Measurements from ENCODE around the gene VWC2.

Gene VWC2

GRCh38 chr7:49788455-49789059, 15.1 kb downstream of the VWC2 start:
- H3K18ac ChIP-seq (ENCODE audit: low read length), result no peak overlapping the region
- H3K9ac ChIP-seq (ENCODE audit: low read length), result no peak overlapping the region
- no peak overlapping the region for H4K8ac ChIP-seq (ENCODE audit: low read depth, low read length)
- H3K79me2 ChIP-seq (ENCODE audit: control insufficient read depth, insufficient read depth, low read length), result no peaks in the 10 kb centered on the region
- no peaks in the 10 kb centered on the region for H3K4me1 ChIP-seq (ENCODE audit: control insufficient read depth, low read depth, low read length)
- H3K56ac ChIP-seq (ENCODE audit: low read length), result no peak overlapping the region
- H3K23ac ChIP-seq (ENCODE audit: low read length), result no peak overlapping the region
- no peak overlapping the region for H2BK15ac ChIP-seq (replicated peaks; ENCODE audit: low read depth)
- no peak overlapping the region for H3K4me3 ChIP-seq (ENCODE audit: low read length)
- no peaks in the 10 kb centered on the region for H3K79me1 ChIP-seq (ENCODE audit: low read length)
- H3K27me3 ChIP-seq (ENCODE audit: insufficient read depth, low read length, poor library complexity), result no peaks in the 10 kb centered on the region
- H3K4me2 ChIP-seq (ENCODE audit: low read length), result no peak overlapping the region
- H3K27ac ChIP-seq (ENCODE audit: low read depth, low read length), result no peak overlapping the region
- H2AK5ac ChIP-seq (ENCODE audit: low read length), result peak overlapping the region; percentile 41
- H3K36me3 ChIP-seq (ENCODE audit: control insufficient read depth, insufficient read depth, low read length), result no peaks in the 10 kb centered on the region
- 100% methylated on average over 3 of the region's 4 CpGs for WGBS (ENCODE audit: extremely low coverage, insufficient coverage, low lambda C conversion rate)
- no peak for DNase-seq
- no peak overlapping the region for H3K4ac ChIP-seq (ENCODE audit: low read depth, low read length)
- no peak overlapping the region for H2BK5ac ChIP-seq (ENCODE audit: low read length)
- no peak overlapping the region for H2BK120ac ChIP-seq (ENCODE audit: low read depth, low read length)
- H4K5ac ChIP-seq (ENCODE audit: low read length), result no peak overlapping the region

GRCh38 chr7:49789736-49790135, 16.3 kb downstream of the VWC2 start:
- WGBS (ENCODE audit: extremely low coverage, insufficient coverage, low lambda C conversion rate), result no CpG with 5 or more reads among the region's 8 CpGs
- H4K8ac ChIP-seq (ENCODE audit: low read depth, low read length), result no peak overlapping the region
- no peak overlapping the region for H2BK5ac ChIP-seq (ENCODE audit: low read length)
- no peak overlapping the region for H3K4me2 ChIP-seq (ENCODE audit: low read length)
- no peak for DNase-seq
- H2BK120ac ChIP-seq (ENCODE audit: low read depth, low read length), result no peak overlapping the region
- no peak overlapping the region for H3K4me3 ChIP-seq (ENCODE audit: low read length)
- H3K56ac ChIP-seq (ENCODE audit: low read length), result no peak overlapping the region
- no peak overlapping the region for H4K5ac ChIP-seq (ENCODE audit: low read length)
- H3K79me2 ChIP-seq (ENCODE audit: control insufficient read depth, insufficient read depth, low read length), result no peaks in the 10 kb centered on the region
- no peak overlapping the region for H2AK5ac ChIP-seq (ENCODE audit: low read length)
- H3K27ac ChIP-seq (ENCODE audit: low read depth, low read length), result no peak overlapping the region
- no peaks in the 10 kb centered on the region for H3K36me3 ChIP-seq (ENCODE audit: control insufficient read depth, insufficient read depth, low read length)
- no peak overlapping the region for H2BK15ac ChIP-seq (replicated peaks; ENCODE audit: low read depth)
- no peaks in the 10 kb centered on the region for H3K4me1 ChIP-seq (ENCODE audit: control insufficient read depth, low read depth, low read length)
- no peak overlapping the region for H3K23ac ChIP-seq (ENCODE audit: low read length)
- H3K18ac ChIP-seq (ENCODE audit: low read length), result no peak overlapping the region
- H3K4ac ChIP-seq (ENCODE audit: low read depth, low read length), result no peak overlapping the region
- H3K9ac ChIP-seq (ENCODE audit: low read length), result no peak overlapping the region
- no peaks in the 10 kb centered on the region for H3K27me3 ChIP-seq (ENCODE audit: insufficient read depth, low read length, poor library complexity)
- no peaks in the 10 kb centered on the region for H3K79me1 ChIP-seq (ENCODE audit: low read length)

- Histone ChIP-seq H2BK5ac (ENCODE audit: low read length) (no peak overlapping the region), H3K9ac (ENCODE audit: low read length) (no peak overlapping the region), H3K4me3 (ENCODE audit: low read length) (no peak overlapping the region), H3K18ac (ENCODE audit: low read length) (no peak overlapping the region), H3K79me2 (ENCODE audit: control insufficient read depth, insufficient read depth, low read length) (no peaks in the 10 kb centered on the region), H2BK120ac (ENCODE audit: low read depth, low read length) (no peak overlapping the region), H4K5ac (ENCODE audit: low read length) (no peak overlapping the region), H3K23ac (ENCODE audit: low read length) (no peak overlapping the region), H3K36me3 (ENCODE audit: control insufficient read depth, insufficient read depth, low read length) (no peaks in the 10 kb centered on the region), H2AK5ac (ENCODE audit: low read length) (no peak overlapping the region), H4K8ac (ENCODE audit: low read depth, low read length) (no peak overlapping the region), H2BK15ac (replicated peaks; ENCODE audit: low read depth) (no peak overlapping the region), H3K4ac (ENCODE audit: low read depth, low read length) (no peak overlapping the region), H3K27me3 (ENCODE audit: insufficient read depth, low read length, poor library complexity) (no peaks in the 10 kb centered on the region), H3K4me1 (ENCODE audit: control insufficient read depth, low read depth, low read length) (no peaks in the 10 kb centered on the region), H3K4me2 (ENCODE audit: low read length) (no peak overlapping the region), H3K56ac (ENCODE audit: low read length) (no peak overlapping the region), H3K79me1 (ENCODE audit: low read length) (no peaks in the 10 kb centered on the region), H3K27ac (ENCODE audit: low read depth, low read length) (no peak overlapping the region)
- WGBS (ENCODE audit: extremely low coverage, insufficient coverage, low lambda C conversion rate), result no CpG with 5 or more reads among the region's 2 CpGs
- DNase-seq, result peak; percentile 40
Measured at GRCh38 chr7:49790209-49790608, 16.8 kb downstream of the VWC2 start.

- Histone ChIP-seq H3K4me1 (ENCODE audit: control insufficient read depth, low read depth, low read length) (no peaks in the 10 kb centered on the region), H3K79me2 (ENCODE audit: control insufficient read depth, insufficient read depth, low read length) (no peaks in the 10 kb centered on the region), H2BK120ac (ENCODE audit: low read depth, low read length) (no peak overlapping the region), H3K56ac (ENCODE audit: low read length) (peak overlapping the region; percentile 56), H4K8ac (ENCODE audit: low read depth, low read length) (no peak overlapping the region), H2BK15ac (replicated peaks; ENCODE audit: low read depth) (no peak overlapping the region), H3K4me2 (ENCODE audit: low read length) (no peak overlapping the region), H3K4me3 (ENCODE audit: low read length) (no peak overlapping the region), H3K4ac (ENCODE audit: low read depth, low read length) (no peak overlapping the region), H3K36me3 (ENCODE audit: control insufficient read depth, insufficient read depth, low read length) (no peaks in the 10 kb centered on the region), H2AK5ac (ENCODE audit: low read length) (no peak overlapping the region), H3K79me1 (ENCODE audit: low read length) (no peaks in the 10 kb centered on the region), H4K5ac (ENCODE audit: low read length) (no peak overlapping the region), H2BK5ac (ENCODE audit: low read length) (no peak overlapping the region), H3K27ac (ENCODE audit: low read depth, low read length) (no peak overlapping the region), H3K27me3 (ENCODE audit: insufficient read depth, low read length, poor library complexity) (no peaks in the 10 kb centered on the region), H3K18ac (ENCODE audit: low read length) (no peak overlapping the region), H3K23ac (ENCODE audit: low read length) (no peak overlapping the region), H3K9ac (ENCODE audit: low read length) (no peak overlapping the region)
- WGBS (ENCODE audit: extremely low coverage, insufficient coverage, low lambda C conversion rate), result no CpG with 5 or more reads among the region's 7 CpGs
- DNase-seq, result peak; percentile 90
Measured at GRCh38 chr7:49791088-49791741, 17.8 kb downstream of the VWC2 start.

GRCh38 chr7:49797987-49798660, 24.7 kb downstream of the VWC2 start:
- no peak overlapping the region for H2BK120ac ChIP-seq (ENCODE audit: low read depth, low read length)
- H3K18ac ChIP-seq (ENCODE audit: low read length), result no peak overlapping the region
- no peaks in the 10 kb centered on the region for H3K36me3 ChIP-seq (ENCODE audit: control insufficient read depth, insufficient read depth, low read length)
- H3K4me3 ChIP-seq (ENCODE audit: low read length), result no peak overlapping the region
- H3K4me1 ChIP-seq (ENCODE audit: control insufficient read depth, low read depth, low read length), result no peaks in the 10 kb centered on the region
- H3K27me3 ChIP-seq (ENCODE audit: insufficient read depth, low read length, poor library complexity), result no peaks in the 10 kb centered on the region
- H3K79me2 ChIP-seq (ENCODE audit: control insufficient read depth, insufficient read depth, low read length), result no peaks in the 10 kb centered on the region
- no CpG with 5 or more reads among the region's 6 CpGs for WGBS (ENCODE audit: extremely low coverage, insufficient coverage, low lambda C conversion rate)
- no peak for DNase-seq
- no peak overlapping the region for H2BK15ac ChIP-seq (replicated peaks; ENCODE audit: low read depth)
- H3K9ac ChIP-seq (ENCODE audit: low read length), result no peak overlapping the region
- H3K56ac ChIP-seq (ENCODE audit: low read length), result no peak overlapping the region
- no peak overlapping the region for H4K5ac ChIP-seq (ENCODE audit: low read length)
- H3K79me1 ChIP-seq (ENCODE audit: low read length), result no peaks in the 10 kb centered on the region
- H3K23ac ChIP-seq (ENCODE audit: low read length), result no peak overlapping the region
- no peak overlapping the region for H2BK5ac ChIP-seq (ENCODE audit: low read length)
- H3K4me2 ChIP-seq (ENCODE audit: low read length), result no peak overlapping the region
- no peak overlapping the region for H3K4ac ChIP-seq (ENCODE audit: low read depth, low read length)
- H4K8ac ChIP-seq (ENCODE audit: low read depth, low read length), result no peak overlapping the region
- H3K27ac ChIP-seq (ENCODE audit: low read depth, low read length), result no peak overlapping the region
- no peak overlapping the region for H2AK5ac ChIP-seq (ENCODE audit: low read length)
